ENCODE measurements around the gene KCNG1. TPM values are rescaled to one million over a fixed set of nuclear protein-coding genes. Genes with fewer than 3 reads are reported as not detected.

The KCNG1 gene
- total and polyA plus RNA-seq, 2 donors (not counting 1 experiment from before 2014, with no cell fraction given), result 16.9 to 57.7 TPM

- Histone ChIP-seq H3K79me2 (ENCODE audit: control insufficient read depth, insufficient read depth, low read length) (no peaks in the 10 kb centered on the region), H3K36me3 (replicated peaks in 1 of 2; ENCODE audit: control extremely low read depth in 1 of 2, control insufficient read depth in 1 of 2, extremely low read depth in 1 of 2, insufficient read depth in 2 of 2, low read length in 1 of 2) (no peaks in the 10 kb centered on the region), H3K9ac (ENCODE audit: low read length) (no peak overlapping the region), H3K4me1 (ENCODE audit: control insufficient read depth in 2 of 2, insufficient read depth in 2 of 2, low read length in 2 of 2) (no peaks in the 10 kb centered on the region), H3K4me2 (replicated peaks; ENCODE audit: low read depth, low read length, poor library complexity, severe bottlenecking) (no peak overlapping the region), H4K20me1 (ENCODE audit: control insufficient read depth, insufficient read depth, low read length, poor library complexity, severe bottlenecking) (no peaks in the 10 kb centered on the region), H3K4me3 (ENCODE audit: control extremely low read depth in 1 of 5, extremely low read depth in 1 of 5, insufficient read depth in 1 of 5, low read depth in 2 of 5, low read length in 4 of 5) (no peak overlapping the region), H3K27me3 (replicated peaks in 1 of 4; ENCODE audit: control extremely low read depth in 1 of 4, control insufficient read depth in 3 of 4, insufficient read depth in 4 of 4, low read length in 3 of 4) (peaks cover 0 to 15% (median 2%) of the 10 kb centered on the region in 4 experiments), H3K9me3 (ENCODE audit: control extremely low read depth in 1 of 3, control insufficient read depth in 2 of 3, insufficient read depth in 1 of 3, low read length in 2 of 3) (no peaks in the 10 kb centered on the region), H2AFZ (ENCODE audit: insufficient read depth, low read depth, low read length, poor library complexity, severe bottlenecking) (no peak overlapping the region), H3K27ac (ENCODE audit: low read length in 2 of 2) (no peak overlapping the region)
- ChIA-PET CTCF (no interaction called here), POLR2A (interaction anchor here (0.6 kb wide), 2 partner anchors 607 to 1040 kb away, joined by 3 to 7 read pairs; no protein-coding TSS in a partner anchor)
- H3K4me1 Mint-ChIP-seq, result no peaks in the 10 kb centered on the region
- no peaks in the 10 kb centered on the region for H3K9me3 Mint-ChIP-seq (ENCODE audit: insufficient read depth)
- no peak for TF ChIP-seq CTCF (IDR thresholded peaks at IDR 0.05)
- TF ChIP-seq EZH2 (IDR thresholded peaks at IDR 0.05; ENCODE audit: borderline replicate concordance, insufficient read depth, low read depth, low read length, poor library complexity, severe bottlenecking), result no peak
- intact Hi-C loops (cut with micrococcal nuclease), result no loop called here
- H3K27me3 Mint-ChIP-seq, result peaks cover 35% of the 10 kb centered on the region
- 95% methylated on average over 10 of the region's 10 CpGs for WGBS (ENCODE audit: insufficient coverage)
- no peak overlapping the region for H3K27ac Mint-ChIP-seq
- H3K4me3 Mint-ChIP-seq, result no peak overlapping the region
- no peak for ATAC-seq (ENCODE audit: low read depth)
- DNase-seq, result no peak
Measured at GRCh38 chr20:50975701-50976330, 47.1 kb downstream of the KCNG1 start.

- no peak for TF ChIP-seq CTCF (IDR thresholded peaks at IDR 0.05)
- no peak for TF ChIP-seq EZH2 (IDR thresholded peaks at IDR 0.05; ENCODE audit: borderline replicate concordance, insufficient read depth, low read depth, low read length, poor library complexity, severe bottlenecking)
- Histone ChIP-seq H3K4me3 (ENCODE audit: control extremely low read depth in 1 of 5, extremely low read depth in 1 of 5, insufficient read depth in 1 of 5, low read depth in 2 of 5, low read length in 4 of 5) (no peak overlapping the region), H3K9me3 (ENCODE audit: control extremely low read depth in 1 of 3, control insufficient read depth in 2 of 3, insufficient read depth in 1 of 3, low read length in 2 of 3) (no peaks in the 10 kb centered on the region), H2AFZ (ENCODE audit: insufficient read depth, low read depth, low read length, poor library complexity, severe bottlenecking) (no peak overlapping the region), H3K9ac (ENCODE audit: low read length) (no peak overlapping the region), H3K36me3 (replicated peaks in 1 of 2; ENCODE audit: control extremely low read depth in 1 of 2, control insufficient read depth in 1 of 2, extremely low read depth in 1 of 2, insufficient read depth in 2 of 2, low read length in 1 of 2) (no peaks in the 10 kb centered on the region), H3K4me2 (replicated peaks; ENCODE audit: low read depth, low read length, poor library complexity, severe bottlenecking) (no peak overlapping the region), H3K4me1 (ENCODE audit: control insufficient read depth in 2 of 2, insufficient read depth in 2 of 2, low read length in 2 of 2) (no peaks in the 10 kb centered on the region), H3K79me2 (ENCODE audit: control insufficient read depth, insufficient read depth, low read length) (no peaks in the 10 kb centered on the region), H3K27me3 (replicated peaks in 1 of 4; ENCODE audit: control extremely low read depth in 1 of 4, control insufficient read depth in 3 of 4, insufficient read depth in 4 of 4, low read length in 3 of 4) (peaks cover 0 to 8% (median 2%) of the 10 kb centered on the region in 4 experiments), H3K27ac (ENCODE audit: low read length in 2 of 2) (no peak overlapping the region), H4K20me1 (ENCODE audit: control insufficient read depth, insufficient read depth, low read length, poor library complexity, severe bottlenecking) (no peaks in the 10 kb centered on the region)
- CTCF ChIA-PET, result no interaction called here
- Mint-ChIP-seq H3K27me3 (peaks cover 18% of the 10 kb centered on the region), H3K4me1 (no peaks in the 10 kb centered on the region), H3K4me3 (no peak overlapping the region), H3K27ac (no peak overlapping the region), H3K9me3 (ENCODE audit: insufficient read depth) (no peaks in the 10 kb centered on the region)
- POLR2A ChIA-PET, result no interaction called here
- intact Hi-C loops (cut with micrococcal nuclease), result no loop called here
- DNase-seq, result no peak
- WGBS (ENCODE audit: insufficient coverage), result 95% methylated on average over 7 of the region's 8 CpGs
- ATAC-seq (ENCODE audit: low read depth), result no peak
Measured at GRCh38 chr20:50969912-50970311, 53.0 kb downstream of the KCNG1 start.
